PC-9 (cell line): ENCODE data around the gene FLT4. TPM values are rescaled to one million over a fixed set of nuclear protein-coding genes. Genes with fewer than 3 reads are reported as not detected.

Experiments used
- BruUV-seq: library from RNA; stranded (reverse); fragments of 400-500 nt; replicated peaks from 2 replicates; lab custom pipeline; 2021; lab: Mats Ljungman, UMichigan
- CTCF ChIA-PET: fragments of 300-600 bp; sonication (Branson Sonifier 250); formaldehyde crosslinking; loops from one replicate; lab custom pipeline; 2022; ENCODE audit warnings: antibody characterized with exemption; lab: Charles Lee
- POLR2A ChIA-PET: fragments of 300-600 bp; sonication (Branson Sonifier 250); formaldehyde crosslinking; loops from one replicate; lab custom pipeline; 2022; ENCODE audit warnings: antibody characterized with exemption; ENCODE audit not compliant: unreplicated experiment; lab: Charles Lee
- DNase-seq, 2 experiments: peaks; one replicate each; pipeline versions ENCODE4 v3.0.0 to v3.0.0-alpha.2; 2015 to 2022; ENCODE audit warnings: mixed read lengths in 1 of 2
- H2AFZ ChIP-seq: fragments of 200-600 bp; sonication (generic); 2 replicates; pipeline ENCODE4 v1.8.1; 2017; ENCODE audit warnings: antibody characterized with exemption
- H3F3A ChIP-seq: fragments of 200-600 bp; sonication (generic); 2 replicates; pipeline ENCODE4 v1.8.1; 2017; ENCODE audit warnings: antibody characterized with exemption, mild to moderate bottlenecking, low read depth; ENCODE audit not compliant: insufficient read depth
- H3K27ac ChIP-seq: fragments of 200-600 bp; sonication (generic); 2 replicates; pipeline ENCODE4 v1.6.1; 2016; ENCODE audit warnings: mixed run types
- H3K27me3 ChIP-seq: fragments of 200-600 bp; sonication (generic); 2 replicates; pipeline ENCODE4 v1.6.1; 2016; ENCODE audit warnings: low read depth, mixed run types; ENCODE audit not compliant: insufficient read depth
- H3K36me3 ChIP-seq: fragments of 200-600 bp; sonication (generic); 2 replicates; pipeline ENCODE4 v1.6.1; 2016; ENCODE audit warnings: low read depth, mixed run types
- H3K4me1 ChIP-seq: fragments of 200-600 bp; sonication (generic); replicated peaks from 2 replicates; pipeline ENCODE4 v1.6.1; 2016; ENCODE audit warnings: mixed run types; ENCODE audit not compliant: insufficient read depth
- H3K4me2 ChIP-seq: fragments of 200-600 bp; sonication (generic); 2 replicates; pipeline ENCODE4 v1.6.1; 2017; ENCODE audit warnings: mixed run types
- H3K4me3 ChIP-seq: fragments of 200-600 bp; sonication (generic); 2 replicates; pipeline ENCODE4 v1.6.1; 2016; ENCODE audit warnings: mixed run types
- H3K79me2 ChIP-seq: fragments of 200-600 bp; sonication (generic); 2 replicates; pipeline ENCODE4 v1.6.1; 2017; ENCODE audit warnings: low read depth, mixed run types
- H3K9me2 ChIP-seq: fragments of 200-600 bp; sonication (generic); 2 replicates; pipeline ENCODE4 v1.8.1; 2017; ENCODE audit warnings: mild to moderate bottlenecking; ENCODE audit not compliant: insufficient read depth
- H3K9me3 ChIP-seq: fragments of 200-600 bp; sonication (generic); 2 replicates; pipeline ENCODE4 v1.8.1; 2016; ENCODE audit warnings: low read depth; ENCODE audit not compliant: insufficient read depth
- H4K20me1 ChIP-seq: fragments of 200-600 bp; sonication (generic); 2 replicates; pipeline ENCODE4 v1.8.1; 2017; ENCODE audit not compliant: insufficient read depth
- CTCF ChIP-seq: fragments of 200-600 bp; sonication (generic); conservative IDR thresholded peaks from 2 replicates; pipeline ENCODE4 v1.6.1; 2017; ENCODE audit warnings: mixed run types, antibody characterized with exemption, mild to moderate bottlenecking, moderate library complexity
- EZH2 ChIP-seq: fragments of 200-600 bp; sonication (generic); IDR thresholded peaks from 2 replicates; pipeline ENCODE4 v1.8.0; 2017; ENCODE audit warnings: antibody characterized with exemption, low read depth
- intact Hi-C: fragments of 100-400 bp; cut with micrococcal nuclease; formaldehyde crosslinking; loops from one replicate; pipeline ENCODE4 v1.10.0; 2022; ENCODE audit not compliant: unreplicated experiment
- total RNA-seq: library from RNA; stranded (reverse); gene quantifications from 2 replicates; pipeline ENCODE4 v1.2.3, GENCODE V29; 2021

FLT4 gene
- total RNA-seq, 1 experiment from 2014 or later, result not detected

- DNase-seq, result no peak
- H3K79me2 ChIP-seq, result no peaks in the 10 kb centered on the region
- H3K9me2 ChIP-seq, result no peaks in the 10 kb centered on the region
- no peaks in the 10 kb centered on the region for H3K4me1 ChIP-seq
- no peak for TF ChIP-seq EZH2
- no peak for TF ChIP-seq CTCF
- POLR2A ChIA-PET, result no interaction called here
- peaks cover 65% of the 10 kb centered on the region for H3K27me3 ChIP-seq
- H3F3A ChIP-seq, result no peaks in the 10 kb centered on the region
- CTCF ChIA-PET, result no interaction called here
- no peak overlapping the region for H3K27ac ChIP-seq
- BruUV-seq, result no TSS peak
- no peak overlapping the region for H2AFZ ChIP-seq
- no peaks in the 10 kb centered on the region for H3K36me3 ChIP-seq
- H3K4me3 ChIP-seq, result no peak overlapping the region
- H3K4me2 ChIP-seq, result no peak overlapping the region
- H3K9me3 ChIP-seq, result no peaks in the 10 kb centered on the region
- no peaks in the 10 kb centered on the region for H4K20me1 ChIP-seq
- intact Hi-C loops, result no loop called here
These were observed 21.8 kb downstream of the FLT4 start for GRCh38 chr5:180627386-180628120.

GRCh38 chr5:180626661-180627385 lies 22.6 kb downstream of the FLT4 start:
- Histone ChIP-seq H3K4me1 (no peaks in the 10 kb centered on the region), H3K4me3 (no peak overlapping the region), H4K20me1 (no peaks in the 10 kb centered on the region), H3K27ac (no peak overlapping the region), H2AFZ (no peak overlapping the region), H3K9me3 (no peaks in the 10 kb centered on the region), H3F3A (no peaks in the 10 kb centered on the region), H3K36me3 (no peaks in the 10 kb centered on the region), H3K27me3 (peaks cover 59% of the 10 kb centered on the region), H3K79me2 (no peaks in the 10 kb centered on the region), H3K9me2 (no peaks in the 10 kb centered on the region), H3K4me2 (no peak overlapping the region)
- CTCF ChIA-PET, result no interaction called here
- BruUV-seq, result no TSS peak
- TF ChIP-seq EZH2 (no peak), CTCF (no peak)
- no peak for DNase-seq
- intact Hi-C loops, result no loop called here
- POLR2A ChIA-PET, result no interaction called here

GRCh38 chr5:180625791-180626660 lies 23.4 kb downstream of the FLT4 start:
- no peaks in the 10 kb centered on the region for H3K4me1 ChIP-seq
- ChIA-PET POLR2A (no interaction called here), CTCF (no interaction called here)
- H3K9me3 ChIP-seq, result no peaks in the 10 kb centered on the region
- no peaks in the 10 kb centered on the region for H3K79me2 ChIP-seq
- no peak overlapping the region for H3K4me2 ChIP-seq
- no TSS peak for BruUV-seq
- no peak overlapping the region for H3K4me3 ChIP-seq
- H4K20me1 ChIP-seq, result no peaks in the 10 kb centered on the region
- peaks cover 55% of the 10 kb centered on the region for H3K27me3 ChIP-seq
- TF ChIP-seq EZH2 (no peak), CTCF (no peak)
- no peak overlapping the region for H3K27ac ChIP-seq
- H3K36me3 ChIP-seq, result no peaks in the 10 kb centered on the region
- no peaks in the 10 kb centered on the region for H3K9me2 ChIP-seq
- H2AFZ ChIP-seq, result no peak overlapping the region
- H3F3A ChIP-seq, result no peaks in the 10 kb centered on the region
- intact Hi-C loops, result no loop called here
- DNase-seq, result no peak
